ENCODE data around the gene BOLA3.
"Not testable (repeated sequence)": the region's sequence is repeated elsewhere in the genome, so short reads cannot be mapped to it uniquely, and the experiment has no call there.

BOLA3 gene

DNA sequence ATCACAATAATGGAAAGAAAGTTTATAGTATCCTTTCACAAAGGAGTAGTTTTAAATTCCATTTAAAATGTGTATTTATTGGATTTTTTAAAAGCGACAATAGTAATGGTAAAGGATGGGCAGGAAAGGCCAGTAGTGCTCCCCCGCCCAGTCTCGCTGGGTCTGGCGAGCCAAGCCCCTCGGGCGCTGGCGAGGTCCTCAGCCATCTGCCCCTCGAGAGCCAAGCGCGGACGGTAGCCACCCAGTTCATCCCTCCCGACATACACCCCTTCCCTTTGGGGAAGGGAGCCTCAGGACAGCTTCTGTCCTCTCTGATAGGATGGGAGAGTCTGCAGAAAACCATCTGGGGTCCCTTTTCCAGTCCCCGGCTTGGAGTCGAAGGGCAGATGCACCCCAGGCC lies 45.2 kb downstream of the BOLA3 start:
- no peak for DNase-seq (ENCODE audit: low read depth in 3 of 3)

DNA sequence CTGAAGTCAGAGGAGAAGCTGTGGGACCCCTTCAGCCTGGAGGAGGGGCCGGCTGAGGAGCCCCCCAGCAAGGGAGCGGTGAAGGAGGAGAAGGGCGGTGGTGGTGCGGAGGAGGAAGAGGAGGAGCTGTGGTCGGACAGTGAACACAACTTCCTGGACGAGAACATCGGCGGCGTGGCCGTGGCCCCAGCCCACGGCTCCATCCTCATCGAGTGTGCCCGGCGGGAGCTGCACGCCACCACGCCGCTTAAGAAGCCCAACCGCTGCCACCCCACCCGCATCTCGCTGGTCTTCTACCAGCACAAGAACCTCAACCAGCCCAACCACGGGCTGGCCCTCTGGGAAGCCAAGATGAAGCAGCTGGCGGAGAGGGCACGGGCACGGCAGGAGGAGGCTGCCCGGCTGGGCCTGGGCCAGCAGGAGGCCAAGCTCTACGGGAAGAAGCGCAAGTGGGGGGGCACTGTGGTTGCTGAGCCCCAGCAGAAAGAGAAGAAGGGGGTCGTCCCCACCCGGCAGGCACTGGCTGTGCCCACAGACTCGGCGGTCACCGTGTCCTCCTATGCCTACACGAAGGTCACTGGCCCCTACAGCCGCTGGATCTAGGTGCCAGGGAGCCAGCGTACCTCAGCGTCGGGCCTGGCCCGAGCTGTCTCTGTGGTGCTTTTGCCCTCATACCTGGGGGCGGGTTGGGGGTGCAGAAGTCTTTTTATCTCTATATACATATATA lies 46.0 kb downstream of the BOLA3 start:
- no peak for DNase-seq (ENCODE audit: low read depth in 3 of 3)

DNA sequence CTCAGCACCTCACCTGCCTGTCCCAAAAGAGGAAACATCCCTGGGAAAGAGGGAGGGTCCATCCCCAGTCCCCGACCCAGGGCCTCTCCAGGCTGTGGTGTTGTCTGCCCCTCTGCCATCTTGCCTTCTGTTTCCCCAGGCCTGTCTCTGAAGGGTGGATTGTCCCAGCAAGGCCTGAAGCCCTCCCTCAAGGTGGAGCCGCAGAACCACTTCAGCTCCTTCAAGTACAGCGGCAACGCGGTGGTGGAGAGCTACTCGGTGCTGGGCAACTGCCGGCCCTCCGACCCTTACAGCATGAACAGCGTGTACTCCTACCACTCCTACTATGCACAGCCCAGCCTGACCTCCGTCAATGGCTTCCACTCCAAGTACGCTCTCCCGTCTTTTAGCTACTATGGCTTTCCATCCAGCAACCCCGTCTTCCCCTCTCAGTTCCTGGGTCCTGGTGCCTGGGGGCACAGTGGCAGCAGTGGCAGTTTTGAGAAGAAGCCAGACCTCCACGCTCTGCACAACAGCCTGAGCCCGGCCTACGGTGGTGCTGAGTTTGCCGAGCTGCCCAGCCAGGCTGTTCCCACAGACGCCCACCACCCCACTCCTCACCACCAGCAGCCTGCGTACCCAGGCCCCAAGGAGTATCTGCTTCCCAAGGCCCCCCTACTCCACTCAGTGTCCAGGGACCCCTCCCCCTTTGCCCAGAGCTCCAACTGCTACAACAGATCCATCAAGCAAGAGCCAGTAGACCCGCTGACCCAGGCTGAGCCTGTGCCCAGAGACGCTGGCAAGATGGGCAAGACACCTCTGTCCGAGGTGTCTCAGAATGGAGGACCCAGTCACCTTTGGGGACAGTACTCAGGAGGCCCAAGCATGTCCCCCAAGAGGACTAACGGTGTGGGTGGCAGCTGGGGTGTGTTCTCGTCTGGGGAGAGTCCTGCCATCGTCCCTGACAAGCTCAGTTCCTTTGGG lies 47.2 kb downstream of the BOLA3 start:
- no peak for DNase-seq (ENCODE audit: low read depth in 3 of 3)

DNA sequence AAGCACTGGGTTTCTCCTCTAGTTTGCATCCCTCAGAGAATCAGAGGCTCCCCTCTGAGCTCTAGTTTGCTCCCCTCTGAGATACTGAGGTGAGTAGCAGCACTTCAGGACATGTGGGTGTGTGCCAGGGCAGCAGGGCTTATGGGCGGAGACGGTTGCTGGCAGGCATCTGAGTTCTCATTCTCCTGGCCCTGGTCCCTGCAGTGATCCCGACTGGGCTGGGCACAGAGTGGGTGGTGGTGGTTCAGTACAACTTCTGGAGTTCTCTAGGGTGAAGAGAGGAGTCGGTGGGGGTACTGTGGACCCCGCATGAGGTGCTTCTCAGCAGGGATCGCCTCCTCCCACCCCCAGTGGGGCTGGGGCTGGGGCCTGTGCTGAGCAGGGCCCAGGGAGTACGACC lies 47.9 kb downstream of the BOLA3 start:
- DNase-seq (ENCODE audit: low read depth in 3 of 3): no peak

DNA sequence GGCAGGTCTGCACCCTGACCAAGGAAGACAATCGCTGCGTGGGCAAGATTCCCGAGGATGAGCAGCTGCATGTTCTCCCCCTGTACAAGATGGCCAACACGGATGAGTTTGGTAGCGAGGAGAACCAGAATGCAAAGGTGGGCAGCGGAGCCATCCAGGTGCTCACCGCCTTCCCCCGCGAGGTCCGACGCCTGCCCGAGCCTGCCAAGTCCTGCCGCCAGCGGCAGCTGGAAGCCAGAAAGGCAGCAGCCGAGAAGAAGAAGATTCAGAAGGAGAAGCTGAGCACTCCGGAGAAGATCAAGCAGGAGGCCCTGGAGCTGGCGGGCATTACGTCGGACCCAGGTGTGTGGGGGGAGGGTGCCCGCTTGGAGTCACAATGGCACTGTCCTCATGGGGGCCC lies 48.4 kb downstream of the BOLA3 start:
- DNase-seq (ENCODE audit: low read depth in 3 of 3): no peak

DNA sequence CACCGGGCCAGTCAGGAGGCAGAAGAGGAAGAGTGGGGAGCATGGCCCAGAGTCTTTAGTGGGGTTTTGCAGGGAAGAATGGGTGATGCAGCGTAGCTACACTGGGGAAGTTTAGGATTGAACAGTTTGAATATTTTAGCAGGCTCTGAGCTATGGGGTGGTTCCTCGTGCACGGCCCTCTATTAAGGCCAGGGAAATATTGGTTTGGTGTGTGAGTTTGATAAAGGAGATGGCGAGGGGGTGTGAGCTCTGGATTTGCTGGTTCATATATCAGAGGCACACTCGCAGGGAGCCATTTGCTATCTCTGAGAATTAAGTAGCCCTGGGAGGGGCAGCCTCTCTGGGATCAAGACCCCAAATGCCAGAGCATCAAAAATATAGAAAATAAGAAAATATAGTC lies 50.1 kb downstream of the BOLA3 start:
- DNase-seq (ENCODE audit: low read depth in 3 of 3): no peak

DNA sequence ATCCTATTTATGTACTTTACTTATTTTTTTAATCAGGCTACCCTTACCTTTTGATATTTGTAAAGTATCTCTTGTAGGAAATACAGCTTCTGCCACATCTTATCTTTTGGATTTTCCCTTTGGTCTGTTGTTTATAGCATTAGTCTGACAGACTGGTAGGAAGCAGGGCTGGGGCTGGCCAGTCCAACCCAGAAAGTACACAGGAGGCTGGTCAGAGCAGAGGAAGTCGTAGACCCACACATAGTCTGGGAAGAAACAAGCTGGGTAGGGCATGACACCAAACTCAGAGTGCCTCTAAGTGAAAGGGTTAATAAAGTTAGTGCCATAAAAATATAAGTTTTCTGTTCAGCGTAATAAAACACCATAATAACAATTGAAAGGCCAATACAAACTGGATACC lies 51.7 kb downstream of the BOLA3 start:
- no peak for DNase-seq (ENCODE audit: low read depth in 3 of 3)

DNA sequence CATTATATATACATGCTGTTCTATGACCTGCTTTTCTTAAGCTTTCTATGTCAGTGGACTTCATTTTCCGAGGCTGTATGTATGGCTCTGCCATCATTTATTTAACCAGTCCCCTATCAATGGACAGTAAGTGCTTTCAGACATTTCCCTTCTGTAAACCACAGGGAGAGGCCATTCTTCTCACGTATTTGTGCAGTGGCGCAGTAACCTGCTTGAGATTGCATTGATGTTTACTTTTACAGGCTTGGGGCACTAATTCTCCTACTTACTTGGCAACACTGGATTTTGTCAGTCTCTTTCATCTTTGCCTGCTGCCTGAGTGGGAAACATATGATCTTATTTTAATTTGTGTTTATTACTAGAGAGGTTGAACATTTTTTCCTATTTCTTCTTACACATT lies 52.1 kb downstream of the BOLA3 start:
- DNase-seq (ENCODE audit: low read depth in 3 of 3): no peak

DNA sequence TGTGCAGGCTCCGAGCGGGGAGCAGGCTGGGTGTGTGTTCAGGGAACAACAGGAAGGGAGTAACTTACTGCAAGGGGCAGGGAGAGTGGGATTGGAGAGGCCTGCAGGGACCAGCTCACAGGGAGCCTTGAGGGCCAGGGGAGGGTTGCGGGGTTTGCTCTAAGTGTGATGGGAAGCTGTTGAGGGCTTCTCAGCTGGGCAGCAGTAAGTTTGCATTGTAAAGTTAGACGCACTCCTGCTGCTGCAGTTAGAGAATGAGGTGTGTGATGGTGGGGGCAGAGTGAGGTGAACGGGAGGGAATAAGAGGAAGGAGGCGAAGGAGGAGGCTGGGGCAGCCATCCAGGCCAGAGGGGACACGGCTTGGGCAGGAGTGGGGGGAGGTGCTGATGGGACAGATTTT lies 53.4 kb downstream of the BOLA3 start:
- DNase-seq (ENCODE audit: low read depth in 3 of 3): no peak

DNA sequence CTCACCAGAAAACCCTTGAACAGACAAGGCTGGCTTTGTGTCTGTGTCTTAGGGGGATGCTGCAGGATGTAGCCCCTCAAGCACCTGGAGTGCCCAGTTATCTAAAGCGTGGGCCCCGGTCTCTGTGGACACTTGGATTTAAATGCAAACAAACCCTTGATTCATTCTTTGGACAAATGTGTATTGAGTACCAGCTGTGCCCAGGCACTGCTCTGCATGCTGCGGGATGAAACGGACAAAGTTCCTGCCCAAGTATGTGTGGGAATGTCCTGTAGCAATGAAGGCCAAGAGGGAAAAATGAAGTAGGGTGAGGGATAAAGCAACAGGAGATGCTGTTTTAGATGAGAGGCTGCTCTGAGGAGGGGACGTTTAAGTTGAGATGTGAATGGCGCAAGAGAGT lies 53.9 kb downstream of the BOLA3 start:
- DNase-seq (ENCODE audit: low read depth in 3 of 3): no peak

DNA sequence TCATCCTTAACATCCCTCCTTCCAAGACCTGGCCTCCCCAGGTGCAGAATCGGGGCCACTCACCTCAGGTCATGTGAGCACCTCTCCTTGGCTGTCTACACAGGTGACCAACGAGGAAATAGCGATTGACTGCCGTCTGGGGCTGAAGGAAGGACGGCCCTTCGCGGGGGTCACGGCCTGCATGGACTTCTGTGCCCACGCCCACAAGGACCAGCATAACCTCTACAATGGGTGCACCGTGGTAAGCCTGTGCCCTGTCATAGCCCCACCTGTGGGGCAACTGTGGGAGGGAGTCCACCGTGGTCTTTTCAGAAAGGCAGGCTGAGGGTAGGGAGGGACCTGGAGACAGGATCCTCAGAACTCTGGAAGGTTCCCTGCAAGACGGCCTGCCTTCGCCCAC lies 54.3 kb downstream of the BOLA3 start:
- DNase-seq (ENCODE audit: low read depth in 3 of 3): no peak

DNA sequence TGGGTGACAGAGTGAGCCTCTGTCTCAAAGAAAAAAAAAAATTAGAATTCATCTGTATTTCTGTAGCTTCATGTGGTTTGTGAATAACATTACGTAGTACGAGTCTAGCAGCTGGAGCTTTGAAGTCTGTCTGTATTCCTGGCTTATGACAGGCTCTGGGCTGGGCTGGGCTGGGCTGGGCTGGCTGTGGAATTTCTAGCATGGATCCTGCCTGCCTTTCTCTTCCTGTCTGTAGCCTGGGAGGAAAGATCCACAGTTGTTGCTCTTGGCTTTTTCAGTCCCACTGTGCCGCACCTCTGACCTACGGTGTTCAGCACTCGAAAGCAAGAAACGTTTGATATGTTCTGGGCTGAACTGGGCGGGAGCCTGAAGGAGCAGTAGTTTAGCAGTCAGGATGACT lies 55.4 kb downstream of the BOLA3 start:
- DNase-seq (ENCODE audit: low read depth in 3 of 3): no peak

DNA sequence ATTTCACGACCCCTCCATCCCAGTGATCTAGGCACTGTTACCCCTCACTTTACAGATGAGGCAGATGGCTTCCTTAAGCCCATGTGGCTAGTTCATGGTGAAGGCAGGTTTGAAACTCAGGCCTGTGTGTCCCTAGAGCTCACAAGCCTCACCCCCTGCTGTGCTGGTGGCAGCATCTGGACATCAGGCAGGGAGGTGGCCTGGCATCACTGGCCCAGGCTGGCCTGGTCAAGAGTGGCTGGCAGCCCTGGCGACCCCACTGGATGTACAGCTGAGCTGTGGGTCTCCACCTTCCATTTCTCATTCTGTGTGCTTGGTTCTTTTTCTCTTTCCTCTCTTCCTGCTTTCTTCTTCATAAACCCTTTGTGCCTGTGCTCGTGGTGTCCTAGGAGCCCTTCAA lies 56.3 kb downstream of the BOLA3 start:
- DNase-seq (ENCODE audit: low read depth in 3 of 3): no peak

DNA sequence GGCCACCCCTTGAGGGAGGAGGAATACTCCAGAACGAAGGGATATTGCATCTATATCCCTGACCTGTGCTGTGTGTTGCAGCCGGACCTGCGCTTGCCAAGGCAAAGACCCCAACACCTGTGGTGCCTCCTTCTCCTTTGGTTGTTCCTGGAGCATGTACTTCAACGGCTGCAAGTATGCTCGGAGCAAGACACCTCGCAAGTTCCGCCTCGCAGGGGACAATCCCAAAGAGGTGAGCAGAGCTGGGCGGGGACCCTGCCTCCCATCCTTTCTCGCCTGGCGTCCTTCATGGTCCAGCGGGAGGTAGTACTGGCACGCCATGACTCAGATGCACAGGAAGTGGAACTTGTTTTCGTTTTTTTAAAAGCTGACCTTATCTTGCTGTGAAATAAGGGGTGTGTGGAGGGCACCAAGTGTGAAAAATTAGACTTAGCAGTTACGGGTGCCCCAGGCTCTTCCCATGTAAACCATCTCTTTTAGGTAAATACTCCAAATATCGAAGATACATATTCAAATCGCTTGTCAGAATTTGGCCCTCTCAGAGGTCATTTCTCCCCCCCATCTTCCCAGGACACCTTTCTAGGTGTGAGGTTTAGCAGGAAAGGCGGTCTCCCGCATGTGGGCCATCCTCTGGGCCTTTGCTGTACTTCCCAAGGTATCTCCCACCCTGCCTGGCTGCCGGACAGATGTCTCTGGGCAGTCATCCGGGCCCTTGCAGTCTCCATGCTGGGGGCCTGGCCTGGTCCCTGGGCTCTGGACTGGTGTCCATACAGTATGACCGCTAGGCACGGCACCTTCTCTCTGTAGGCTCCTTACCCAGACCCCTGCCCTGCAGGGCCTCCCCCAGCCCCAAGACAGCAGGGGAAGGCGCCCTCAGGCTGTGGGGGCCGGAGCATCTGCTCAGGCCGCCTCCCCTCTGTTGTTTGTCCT lies 57.6 kb downstream of the BOLA3 start:
- DNase-seq (ENCODE audit: low read depth in 3 of 3): no peak

DNA sequence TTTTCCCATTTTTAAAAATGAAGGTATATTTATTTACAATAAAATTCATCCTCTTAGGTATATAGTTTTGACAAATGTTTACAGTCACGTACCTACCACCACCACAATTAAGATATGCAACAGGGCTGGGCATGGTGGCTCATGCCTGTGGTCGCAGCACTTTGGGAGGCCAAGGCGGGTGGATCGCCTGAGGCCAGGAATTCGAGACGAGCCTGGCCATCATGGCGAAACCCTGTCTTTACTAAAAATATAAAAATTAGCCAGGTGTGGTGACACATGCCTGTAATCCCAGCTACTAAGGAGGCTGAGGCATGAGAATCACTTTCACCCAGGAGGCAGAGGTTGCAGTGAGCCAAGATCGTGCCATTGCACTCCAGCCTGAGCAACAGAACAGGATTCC lies 59.0 kb downstream of the BOLA3 start:
- not testable (repeated sequence) for DNase-seq (ENCODE audit: low read depth in 3 of 3)

DNA sequence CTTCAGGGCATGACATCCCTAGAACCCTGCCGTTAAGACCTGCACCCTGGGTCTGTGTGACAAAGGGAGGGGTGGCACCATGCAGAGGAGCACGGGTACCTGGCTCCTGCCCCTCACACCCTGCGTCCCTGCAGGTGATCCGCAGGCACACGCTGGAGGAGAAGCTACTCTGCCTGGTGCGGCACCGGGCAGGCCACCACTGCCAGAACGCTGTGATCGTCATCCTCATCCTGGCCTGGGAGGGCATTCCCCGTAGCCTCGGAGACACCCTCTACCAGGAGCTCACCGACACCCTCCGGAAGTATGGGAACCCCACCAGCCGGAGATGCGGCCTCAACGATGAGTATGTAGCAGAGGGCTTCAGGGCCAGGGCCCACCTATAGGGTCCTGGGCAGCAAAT lies 60.0 kb downstream of the BOLA3 start:
- no peak for DNase-seq (ENCODE audit: low read depth in 3 of 3)

DNA sequence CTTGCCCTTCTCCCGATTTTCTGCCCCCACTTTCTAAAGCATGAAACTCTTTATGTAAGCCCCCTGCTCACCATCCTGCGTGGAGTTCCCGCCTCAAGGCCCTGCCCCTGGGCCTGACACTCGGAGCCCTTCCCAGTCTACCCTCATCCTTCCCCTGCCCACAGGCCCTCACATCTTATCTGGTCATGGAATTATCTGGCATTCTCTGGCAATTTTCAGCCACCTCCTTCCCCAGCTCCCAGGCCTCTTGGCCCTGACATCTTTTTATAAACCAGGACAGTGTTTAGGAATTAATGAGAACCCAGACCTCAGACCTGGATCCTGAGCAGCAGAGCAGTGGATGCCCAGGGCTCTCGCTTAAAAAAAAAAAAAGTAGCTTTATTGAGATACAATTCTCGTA lies 61.7 kb downstream of the BOLA3 start:
- no peak for DNase-seq (ENCODE audit: low read depth in 3 of 3)

Data from stimulated activated CD4-positive, alpha-beta T cell treated with anti-CD3 and anti-CD28 coated beads, TNF-alpha, amount 100 ng/mL, for 24 hours (primary cell).